Karpas-422 (cell line): ENCODE data around the gene TMIE. TPM values are rescaled to one million over a fixed set of nuclear protein-coding genes. Genes with fewer than 3 reads are reported as not detected.

ENCODE experiments used
- DNase-seq: peaks from one replicate; pipeline ENCODE4 v3.0.0-alpha.2; 2015
- H2AFZ ChIP-seq: fragments of 200-600 bp; sonication (generic); 2 replicates; pipeline ENCODE4 v1.6.1; 2014; ENCODE audit warnings: antibody characterized with exemption, low read length, mixed read lengths
- H3K27ac ChIP-seq: fragments of 200-600 bp; sonication (generic); 2 replicates; pipeline ENCODE4 v1.5.1; 2014; ENCODE audit warnings: mild to moderate bottlenecking, low read length, moderate library complexity
- H3K27me3 ChIP-seq: fragments of 200-600 bp; sonication (generic); 2 replicates; pipeline ENCODE4 v1.6.1; 2014; ENCODE audit warnings: low read length, mixed read lengths
- H3K36me3 ChIP-seq: fragments of 200-600 bp; sonication (generic); 2 replicates; pipeline ENCODE4 v1.6.1; 2014; ENCODE audit warnings: low read length, mixed read lengths; ENCODE audit not compliant: insufficient read depth
- H3K4me1 ChIP-seq: fragments of 200-600 bp; sonication (generic); 2 replicates; pipeline ENCODE4 v1.6.1; 2014; ENCODE audit warnings: mild to moderate bottlenecking, low read length, mixed read lengths
- H3K4me2 ChIP-seq: fragments of 200-600 bp; sonication (generic); 2 replicates; pipeline ENCODE4 v1.6.1; 2014; ENCODE audit warnings: low read length, low read depth, mild to moderate bottlenecking; ENCODE audit not compliant: poor library complexity, severe bottlenecking
- H3K4me3 ChIP-seq: fragments of 200-600 bp; sonication (generic); 2 replicates; pipeline ENCODE4 v1.5.1; 2014; ENCODE audit warnings: mild to moderate bottlenecking, antibody characterized with exemption, low read length, mixed read lengths
- H3K79me2 ChIP-seq: fragments of 200-600 bp; sonication (generic); 2 replicates; pipeline ENCODE4 v1.6.1; 2014; ENCODE audit warnings: mild to moderate bottlenecking, low read length, mixed read lengths
- H3K9ac ChIP-seq: fragments of 200-600 bp; sonication (generic); 2 replicates; pipeline ENCODE4 v1.6.0; 2014; ENCODE audit warnings: low read length
- H3K9me2 ChIP-seq: fragments of 200-600 bp; sonication (generic), shearing (Covaris generic); replicated peaks from 2 replicates; pipeline ENCODE4 v1.6.0; 2014; ENCODE audit warnings: mild to moderate bottlenecking, low read length, moderate library complexity; ENCODE audit not compliant: insufficient read depth
- H3K9me3 ChIP-seq: fragments of 300-700, 200-600 bp; sonication (generic); 2 replicates; pipeline ENCODE4 v1.6.1; 2014; ENCODE audit warnings: low read length, mixed read lengths
- H4K20me1 ChIP-seq: fragments of 200-600 bp; sonication (generic); 2 replicates; pipeline ENCODE4 v1.6.1; 2014; ENCODE audit warnings: mild to moderate bottlenecking, antibody characterized with exemption, low read length, low read depth; ENCODE audit not compliant: insufficient read depth
- total RNA-seq: library from RNA; depleted of rRNA; stranded (reverse); fragments of >200 nt; shearing (Covaris generic); gene quantifications from 2 replicates; pipeline ENCODE4 v1.2.3, GENCODE V29; 2014; ENCODE audit warnings: low replicate concordance

The TMIE gene
- total RNA-seq, 1 experiment from 2014 or later: not detected

DNA sequence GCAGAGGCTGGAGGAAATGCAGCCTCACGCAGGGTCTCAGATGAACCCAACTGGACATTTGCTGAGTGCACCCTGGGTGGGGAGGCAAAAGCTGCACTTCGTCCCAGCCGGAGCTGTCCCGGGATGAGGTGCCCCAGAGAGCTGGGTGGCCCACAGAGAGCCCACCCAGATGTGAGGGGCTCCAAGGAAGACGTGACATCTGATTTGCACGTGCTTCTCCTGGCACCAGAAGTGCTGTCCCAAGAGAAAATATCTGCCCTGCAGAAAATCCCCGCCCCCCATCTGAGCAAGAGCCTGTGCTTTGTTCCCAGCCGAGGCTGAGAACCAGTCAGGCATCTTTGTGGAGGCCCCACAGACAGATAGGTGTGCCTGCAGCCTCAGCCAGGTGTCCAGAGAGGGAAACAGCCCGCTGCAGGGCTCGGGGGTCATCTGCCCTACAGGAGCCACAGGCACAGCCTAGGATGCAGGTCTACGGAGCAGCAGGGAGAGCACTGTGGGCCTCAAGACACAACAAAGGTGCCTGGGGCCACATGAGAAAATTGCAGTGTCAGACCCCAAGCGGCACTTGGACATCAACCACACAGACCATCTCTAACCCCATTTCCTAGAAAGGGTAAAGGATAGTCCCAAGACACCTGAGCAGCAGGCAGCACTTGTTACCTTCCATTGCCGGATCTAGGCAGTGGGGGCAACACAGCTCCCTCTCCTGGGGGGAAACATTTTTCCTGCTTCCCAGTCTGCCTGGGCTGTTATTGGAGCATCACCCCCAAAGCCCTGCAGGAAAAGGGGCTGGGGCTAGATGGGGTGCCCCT lies 5.8 kb downstream of the TMIE start:
- no peaks in the 10 kb centered on the region for H3K9me2 ChIP-seq
- no peak for DNase-seq
- H3K27ac ChIP-seq: no peak overlapping the region
- no peak overlapping the region for H3K9ac ChIP-seq
- no peaks in the 10 kb centered on the region for H3K9me3 ChIP-seq
- H3K27me3 ChIP-seq: no peaks in the 10 kb centered on the region
- no peaks in the 10 kb centered on the region for H4K20me1 ChIP-seq
- H3K36me3 ChIP-seq: no peaks in the 10 kb centered on the region
- no peaks in the 10 kb centered on the region for H3K79me2 ChIP-seq
- no peak overlapping the region for H3K4me3 ChIP-seq
- no peak overlapping the region for H3K4me2 ChIP-seq
- no peak overlapping the region for H2AFZ ChIP-seq
- H3K4me1 ChIP-seq: no peaks in the 10 kb centered on the region

- no peaks in the 10 kb centered on the region for H4K20me1 ChIP-seq
- DNase-seq: no peak
Observed at GRCh38 chr3:46707601-46708011, 6.4 kb downstream of the TMIE start.

GRCh38 chr3:46708401-46709156 lies 7.4 kb downstream of the TMIE start:
- Histone ChIP-seq H3K9ac (no peak overlapping the region), H3K36me3 (no peaks in the 10 kb centered on the region), H3K4me3 (no peak overlapping the region), H3K9me3 (no peaks in the 10 kb centered on the region), H4K20me1 (no peaks in the 10 kb centered on the region), H3K79me2 (no peaks in the 10 kb centered on the region), H2AFZ (no peak overlapping the region), H3K27ac (no peak overlapping the region), H3K4me2 (no peak overlapping the region), H3K9me2 (no peaks in the 10 kb centered on the region), H3K27me3 (no peaks in the 10 kb centered on the region), H3K4me1 (no peaks in the 10 kb centered on the region)
- DNase-seq: no peak

More at GRCh38 chr3:46707601-46708011, 6.4 kb downstream of the TMIE start:
- Histone ChIP-seq H3K36me3 (no peaks in the 10 kb centered on the region), H3K27me3 (no peaks in the 10 kb centered on the region), H3K9ac (no peak overlapping the region), H3K79me2 (no peaks in the 10 kb centered on the region), H3K4me1 (no peaks in the 10 kb centered on the region), H3K9me2 (no peaks in the 10 kb centered on the region), H3K9me3 (no peaks in the 10 kb centered on the region), H3K4me2 (no peak overlapping the region), H3K27ac (no peak overlapping the region), H2AFZ (no peak overlapping the region), H3K4me3 (no peak overlapping the region)

DNA sequence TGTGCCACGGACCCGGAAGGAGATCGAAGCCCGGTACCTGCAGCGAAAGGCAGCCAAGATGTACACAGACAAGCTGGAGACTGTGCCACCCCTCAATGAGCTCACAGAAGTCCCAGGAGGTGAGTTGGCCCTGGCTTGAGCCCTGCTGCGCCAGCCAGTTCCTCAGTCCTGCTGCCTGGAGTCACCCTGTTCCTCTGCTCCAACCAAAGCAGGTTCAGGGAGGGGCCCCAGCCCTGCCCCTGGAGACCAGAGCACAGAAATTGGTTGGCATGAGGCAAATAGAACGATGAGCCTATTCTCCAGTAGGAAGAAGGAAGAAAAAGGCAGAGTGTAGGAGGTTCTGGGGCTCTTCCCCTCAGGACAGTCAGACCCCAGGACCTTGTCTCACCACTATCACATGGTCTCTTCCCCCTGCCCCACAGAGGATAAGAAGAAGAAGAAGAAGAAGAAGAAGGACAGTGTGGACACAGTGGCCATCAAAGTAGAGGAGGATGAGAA lies 8.0 kb downstream of the TMIE start:
- H3K4me2 ChIP-seq: no peak overlapping the region
- H3K9me3 ChIP-seq: no peaks in the 10 kb centered on the region
- DNase-seq: no peak
- H4K20me1 ChIP-seq: no peaks in the 10 kb centered on the region
- H3K9ac ChIP-seq: no peak overlapping the region
- H3K36me3 ChIP-seq: no peaks in the 10 kb centered on the region
- no peaks in the 10 kb centered on the region for H3K27me3 ChIP-seq
- H2AFZ ChIP-seq: no peak overlapping the region
- H3K4me1 ChIP-seq: no peaks in the 10 kb centered on the region
- no peaks in the 10 kb centered on the region for H3K79me2 ChIP-seq
- no peak overlapping the region for H3K27ac ChIP-seq
- no peaks in the 10 kb centered on the region for H3K9me2 ChIP-seq
- no peak overlapping the region for H3K4me3 ChIP-seq

GRCh38 chr3:46709721-46710120 lies 8.5 kb downstream of the TMIE start:
- Histone ChIP-seq H2AFZ (no peak overlapping the region), H3K9me2 (no peaks in the 10 kb centered on the region), H3K4me2 (no peak overlapping the region), H4K20me1 (no peaks in the 10 kb centered on the region), H3K36me3 (no peaks in the 10 kb centered on the region), H3K27me3 (no peaks in the 10 kb centered on the region), H3K4me3 (no peak overlapping the region), H3K79me2 (no peaks in the 10 kb centered on the region), H3K4me1 (no peaks in the 10 kb centered on the region), H3K9me3 (no peaks in the 10 kb centered on the region), H3K9ac (no peak overlapping the region), H3K27ac (no peak overlapping the region)
- no peak for DNase-seq

GRCh38 chr3:46710229-46710628 lies 9.0 kb downstream of the TMIE start:
- Histone ChIP-seq H4K20me1 (no peaks in the 10 kb centered on the region), H3K4me3 (no peak overlapping the region), H3K79me2 (no peaks in the 10 kb centered on the region), H3K36me3 (no peaks in the 10 kb centered on the region), H3K27ac (no peak overlapping the region), H3K27me3 (no peaks in the 10 kb centered on the region), H3K9ac (no peak overlapping the region), H3K9me3 (no peaks in the 10 kb centered on the region), H3K4me2 (no peak overlapping the region), H3K4me1 (no peaks in the 10 kb centered on the region), H2AFZ (no peak overlapping the region), H3K9me2 (no peaks in the 10 kb centered on the region)
- DNase-seq: no peak

DNA sequence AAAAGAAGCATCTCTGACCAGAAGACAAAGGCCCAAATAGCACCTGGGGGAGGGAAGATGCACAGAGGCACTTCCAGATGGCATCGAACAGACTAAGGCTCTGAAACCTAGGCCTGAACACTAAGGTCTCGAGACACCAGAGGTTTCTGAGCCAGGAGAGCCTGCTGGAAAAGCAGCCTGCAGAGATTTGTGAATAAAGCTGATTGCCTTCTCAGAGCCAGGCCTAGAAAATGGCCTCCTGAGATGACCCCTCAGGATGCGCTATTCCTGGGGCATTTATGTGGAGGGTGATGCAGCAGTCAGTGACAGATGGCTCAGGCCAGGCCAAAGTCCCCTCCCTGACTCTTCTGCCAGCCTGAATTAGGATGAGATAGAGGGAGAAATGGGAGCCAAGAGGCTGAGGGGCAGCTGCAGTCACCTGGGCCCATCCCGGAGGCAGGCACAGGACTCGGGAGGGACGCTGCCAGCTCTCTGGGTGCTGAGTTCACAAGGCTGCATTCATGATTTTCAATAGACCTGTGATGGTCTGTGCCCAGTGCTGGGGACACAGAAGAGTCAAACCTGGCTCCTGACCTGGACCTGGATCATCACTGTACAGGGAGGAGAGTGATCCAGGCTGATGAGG lies 9.6 kb downstream of the TMIE start:
- no peak overlapping the region for H3K9ac ChIP-seq
- no peaks in the 10 kb centered on the region for H3K9me2 ChIP-seq
- no peak overlapping the region for H3K27ac ChIP-seq
- H3K27me3 ChIP-seq: no peaks in the 10 kb centered on the region
- H3K4me2 ChIP-seq: no peak overlapping the region
- H3K4me1 ChIP-seq: no peaks in the 10 kb centered on the region
- no peak overlapping the region for H2AFZ ChIP-seq
- H3K79me2 ChIP-seq: no peaks in the 10 kb centered on the region
- H3K9me3 ChIP-seq: no peaks in the 10 kb centered on the region
- no peak overlapping the region for H3K4me3 ChIP-seq
- no peaks in the 10 kb centered on the region for H3K36me3 ChIP-seq
- DNase-seq: no peak
- no peaks in the 10 kb centered on the region for H4K20me1 ChIP-seq

DNA sequence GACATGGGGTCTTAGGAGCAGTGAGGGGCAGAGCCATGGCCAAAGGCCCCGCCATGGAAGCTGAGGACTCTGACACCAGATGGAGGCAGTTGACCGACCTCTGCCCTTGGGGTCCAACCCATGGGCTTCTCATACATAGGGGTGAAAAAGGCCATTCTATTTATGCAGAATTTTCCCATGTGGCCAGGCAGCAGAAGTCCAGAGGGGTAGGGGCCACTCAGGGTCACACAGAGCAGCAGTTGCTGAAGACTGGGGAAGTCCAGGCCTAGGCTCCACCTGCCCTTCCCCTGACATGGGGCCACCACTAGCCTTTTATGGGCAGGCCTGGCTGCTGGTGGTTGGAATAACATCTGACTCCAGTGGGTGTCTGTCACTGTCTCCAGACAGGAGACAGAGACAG lies 10.1 kb downstream of the TMIE start:
- no peak overlapping the region for H3K9ac ChIP-seq
- H3K4me1 ChIP-seq: no peaks in the 10 kb centered on the region
- H4K20me1 ChIP-seq: no peaks in the 10 kb centered on the region
- H3K79me2 ChIP-seq: no peaks in the 10 kb centered on the region
- H3K9me2 ChIP-seq: no peaks in the 10 kb centered on the region
- H3K4me3 ChIP-seq: no peak overlapping the region
- no peak for DNase-seq
- no peaks in the 10 kb centered on the region for H3K36me3 ChIP-seq
- no peak overlapping the region for H3K27ac ChIP-seq
- H3K27me3 ChIP-seq: no peaks in the 10 kb centered on the region
- no peaks in the 10 kb centered on the region for H3K9me3 ChIP-seq
- no peak overlapping the region for H3K4me2 ChIP-seq
- H2AFZ ChIP-seq: no peak overlapping the region
